ENCODE results near the gene CCDC15.

DNA sequence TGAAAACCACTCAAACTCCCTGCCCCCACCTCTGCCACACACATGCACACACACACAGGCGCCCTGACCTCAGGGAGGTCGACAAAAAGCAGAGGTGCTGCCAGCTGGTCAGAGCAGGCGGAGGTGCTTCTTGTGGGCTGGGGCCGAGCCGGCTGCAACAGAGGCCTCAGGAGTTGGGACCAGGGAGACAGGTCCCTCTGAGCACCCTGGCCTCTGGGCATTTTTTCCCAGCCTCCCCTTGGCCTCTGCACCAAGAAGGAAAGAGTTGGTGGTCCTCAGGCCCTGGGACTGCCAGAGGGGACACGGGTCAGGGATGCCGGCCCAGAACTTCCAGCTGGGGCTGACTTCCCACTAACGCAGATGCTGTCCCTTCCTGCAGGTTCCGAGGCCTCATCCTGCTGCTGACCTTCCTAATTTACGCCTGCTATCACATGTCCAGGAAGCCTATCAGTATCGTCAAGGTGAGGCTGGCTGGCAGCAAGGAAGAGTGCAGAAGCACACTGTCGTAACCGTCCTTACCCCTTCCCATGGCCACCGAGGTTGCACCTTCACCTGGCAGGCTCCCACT, 122.5 kb downstream of the CCDC15 start:
- TF ChIP-seq TCF4 (CRISPR knock-in tag; IDR thresholded peaks at IDR 0.05; ENCODE audit: borderline replicate concordance) (no peak), RARB (CRISPR knock-in tag; IDR thresholded peaks at IDR 0.05) (no peak)

Data from SK-N-SH treated with all-trans-retinoic acid at 6 μM for 48 hours (cell line).